ENCODE data around the gene CLCN2.
A peak's percentile ranks its signal among the peaks of the same experiment; 100 is the strongest.

Gene CLCN2

DNA sequence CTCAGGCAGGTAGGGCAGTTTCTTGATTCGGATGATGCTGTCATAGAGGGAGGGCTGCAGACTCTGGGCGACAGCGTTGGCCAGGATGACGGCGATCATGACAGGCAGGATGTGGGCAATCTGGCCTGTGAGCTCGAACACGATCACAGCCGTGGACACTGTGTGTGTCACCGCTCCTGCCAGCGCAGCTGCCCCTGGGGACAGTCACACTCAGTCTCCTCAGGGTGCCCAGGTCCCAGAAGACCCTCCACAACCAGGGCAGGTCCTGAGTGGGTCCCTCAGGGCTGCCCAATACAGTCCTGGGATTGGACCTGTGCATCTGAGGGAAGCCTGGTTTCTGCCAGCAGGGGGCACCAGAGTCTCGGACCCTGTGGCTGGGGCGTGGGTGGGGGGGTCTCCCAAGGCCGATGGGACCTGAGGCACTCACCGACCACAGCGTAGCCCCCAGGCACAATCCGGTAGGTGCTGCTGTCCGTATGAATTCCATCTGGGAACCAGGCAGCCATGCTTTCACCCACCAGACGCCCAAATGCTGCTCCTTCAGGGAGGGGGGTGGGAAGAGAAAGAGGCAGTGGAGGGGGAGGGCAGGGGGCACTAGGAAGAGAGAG lies 7.2 kb downstream of the CLCN2 start:
- TF ChIP-seq, protein P1, sequence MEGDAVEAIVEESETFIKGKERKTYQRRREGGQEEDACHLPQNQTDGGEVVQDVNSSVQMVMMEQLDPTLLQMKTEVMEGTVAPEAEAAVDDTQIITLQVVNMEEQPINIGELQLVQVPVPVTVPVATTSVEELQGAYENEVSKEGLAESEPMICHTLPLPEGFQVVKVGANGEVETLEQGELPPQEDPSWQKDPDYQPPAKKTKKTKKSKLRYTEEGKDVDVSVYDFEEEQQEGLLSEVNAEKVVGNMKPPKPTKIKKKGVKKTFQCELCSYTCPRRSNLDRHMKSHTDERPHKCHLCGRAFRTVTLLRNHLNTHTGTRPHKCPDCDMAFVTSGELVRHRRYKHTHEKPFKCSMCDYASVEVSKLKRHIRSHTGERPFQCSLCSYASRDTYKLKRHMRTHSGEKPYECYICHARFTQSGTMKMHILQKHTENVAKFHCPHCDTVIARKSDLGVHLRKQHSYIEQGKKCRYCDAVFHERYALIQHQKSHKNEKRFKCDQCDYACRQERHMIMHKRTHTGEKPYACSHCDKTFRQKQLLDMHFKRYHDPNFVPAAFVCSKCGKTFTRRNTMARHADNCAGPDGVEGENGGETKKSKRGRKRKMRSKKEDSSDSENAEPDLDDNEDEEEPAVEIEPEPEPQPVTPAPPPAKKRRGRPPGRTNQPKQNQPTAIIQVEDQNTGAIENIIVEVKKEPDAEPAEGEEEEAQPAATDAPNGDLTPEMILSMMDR (IDR thresholded peaks at IDR 0.05; ENCODE audit: insufficient read depth, low read depth, low read length, missing control alignments), result peak; percentile 78
- peak; percentile 51 for DNase-seq (ENCODE audit: low read depth)

DNA sequence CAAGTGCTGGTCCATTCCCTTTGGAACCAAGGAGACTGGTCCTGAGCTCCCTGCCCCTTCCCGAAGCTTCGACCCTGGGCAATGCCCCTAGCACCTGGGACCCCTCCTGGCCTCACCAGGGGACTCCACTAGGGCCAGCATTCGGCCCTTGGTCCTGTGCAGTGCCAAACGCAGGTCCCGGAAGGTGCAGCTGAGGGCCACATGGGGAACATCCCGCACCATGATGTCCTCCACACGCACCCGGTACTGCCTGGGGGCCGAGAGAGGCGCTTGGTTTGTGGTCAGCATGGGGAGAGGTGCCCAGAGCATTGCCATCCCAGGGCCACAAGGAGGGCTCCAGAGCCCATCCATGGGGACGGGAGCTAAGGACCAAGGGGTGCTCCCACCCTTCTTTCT lies 7.9 kb downstream of the CLCN2 start:
- H3K4me3 ChIP-seq (ENCODE audit: low read depth, low read length), result no peak overlapping the region
- TF ChIP-seq, protein P1 (IDR thresholded peaks at IDR 0.05; ENCODE audit: insufficient read depth, low read depth, low read length, missing control alignments), result no peak
- DNase-seq (ENCODE audit: low read depth), result no peak

More for the DNA sequence above, 7.2 kb downstream of the CLCN2 start:
- H3K4me3 ChIP-seq (ENCODE audit: low read depth, low read length), result no peak overlapping the region

DNA sequence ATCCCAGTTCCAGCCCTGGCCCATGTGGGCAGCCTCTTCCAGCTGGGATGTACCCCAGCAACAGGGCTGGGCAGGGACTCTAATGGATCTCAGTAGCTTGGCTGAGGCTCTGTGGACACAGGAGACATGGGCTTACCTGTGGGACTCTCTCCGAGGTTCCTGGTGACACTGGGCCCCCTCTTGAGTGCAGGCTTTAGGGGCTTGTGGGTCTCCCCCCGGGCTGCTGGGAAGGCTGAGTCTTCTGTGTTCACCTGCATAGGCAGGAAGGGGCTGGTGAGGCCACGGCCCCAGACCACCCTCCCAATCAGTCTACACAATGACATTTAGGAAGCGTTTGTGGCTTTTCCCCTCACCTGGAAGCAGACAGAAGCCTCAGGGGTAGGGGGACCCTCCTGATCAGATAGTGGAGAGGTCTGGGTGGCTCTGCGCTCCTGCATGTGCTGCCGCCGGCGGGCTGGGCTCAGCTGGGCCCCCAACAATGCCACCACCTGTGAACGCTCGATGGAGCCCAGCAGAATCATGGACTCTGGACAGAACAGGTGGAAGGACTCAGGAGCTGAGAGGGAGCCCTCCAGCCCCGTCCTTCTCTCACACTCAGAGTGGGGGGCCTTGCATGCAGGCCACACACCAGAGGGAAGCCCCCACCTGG lies 8.4 kb downstream of the CLCN2 start:
- TF ChIP-seq, protein P1 (IDR thresholded peaks at IDR 0.05; ENCODE audit: insufficient read depth, low read depth, low read length, missing control alignments), result no peak
- no peak overlapping the region for H3K4me3 ChIP-seq (ENCODE audit: low read depth, low read length)
- no peak for DNase-seq (ENCODE audit: low read depth)

DNA sequence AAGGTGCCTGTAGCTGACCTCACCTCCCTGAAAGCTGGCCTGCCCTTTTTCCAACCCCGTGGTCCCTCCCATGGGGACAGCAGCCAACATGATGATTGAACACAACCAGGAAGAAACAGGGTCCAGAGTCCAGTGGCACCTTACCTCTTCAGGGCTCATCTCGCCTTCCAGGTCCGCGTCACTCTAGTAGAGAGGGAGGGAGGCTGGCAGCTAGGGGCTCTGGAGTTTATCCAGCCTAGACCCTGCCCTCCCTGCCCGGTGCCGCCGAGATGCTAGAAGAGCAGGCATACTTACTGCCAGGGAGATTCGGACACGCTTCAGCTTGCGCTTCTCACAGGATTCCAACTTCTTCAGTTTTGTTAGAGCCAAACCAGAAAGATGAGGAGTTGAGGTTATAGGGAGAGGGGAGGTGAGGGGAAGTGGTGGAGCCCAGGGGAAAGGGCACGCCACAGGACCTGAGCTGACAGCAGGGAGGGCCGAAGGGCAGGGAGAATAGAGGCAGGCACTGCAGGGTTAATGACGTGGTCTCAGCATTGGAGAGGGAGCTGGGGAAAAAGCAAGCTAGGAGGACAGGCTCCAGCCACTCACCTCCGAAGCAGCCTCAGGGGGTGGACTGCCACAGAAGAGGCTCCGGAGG lies 9.1 kb downstream of the CLCN2 start:
- TF ChIP-seq, protein P1 (IDR thresholded peaks at IDR 0.05; ENCODE audit: insufficient read depth, low read depth, low read length, missing control alignments), result no peak
- H3K4me3 ChIP-seq (ENCODE audit: low read depth, low read length), result no peak overlapping the region
- no peak for DNase-seq (ENCODE audit: low read depth)

DNA sequence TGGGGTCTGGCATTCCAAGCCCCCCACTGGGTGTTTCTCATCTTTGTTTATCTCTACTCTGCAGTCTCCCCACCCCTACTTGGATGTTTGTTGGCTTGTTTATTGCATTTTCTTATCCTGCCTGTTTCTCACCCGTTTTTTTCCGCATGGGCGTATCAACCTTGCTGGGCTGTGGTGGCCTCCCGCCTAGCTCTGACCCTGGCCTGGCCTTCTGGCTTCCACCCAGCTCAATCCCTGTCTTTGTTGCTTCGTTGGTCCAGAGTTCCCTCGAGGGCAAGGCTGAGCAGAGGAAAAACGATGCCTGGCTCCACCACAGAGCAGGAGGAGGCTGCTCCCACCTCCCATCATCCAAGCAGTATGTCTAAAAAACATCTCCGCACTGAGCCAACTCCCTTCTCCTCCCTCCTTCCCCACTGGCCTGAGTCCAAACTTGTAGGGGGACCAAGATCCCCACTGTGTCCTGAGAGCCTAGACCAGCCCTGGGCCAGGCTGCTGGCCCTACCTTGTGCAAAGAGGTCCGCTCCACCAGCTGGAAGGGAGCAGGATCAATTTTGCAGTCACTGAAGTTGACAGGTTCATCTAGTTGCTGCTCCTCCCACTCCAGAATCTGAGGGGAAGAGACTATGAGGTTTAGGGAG lies 9.8 kb downstream of the CLCN2 start:
- no peak overlapping the region for H3K4me3 ChIP-seq (ENCODE audit: low read depth, low read length)
- no peak for DNase-seq (ENCODE audit: low read depth)
- TF ChIP-seq, protein P1 (IDR thresholded peaks at IDR 0.05; ENCODE audit: insufficient read depth, low read depth, low read length, missing control alignments), result no peak

DNA sequence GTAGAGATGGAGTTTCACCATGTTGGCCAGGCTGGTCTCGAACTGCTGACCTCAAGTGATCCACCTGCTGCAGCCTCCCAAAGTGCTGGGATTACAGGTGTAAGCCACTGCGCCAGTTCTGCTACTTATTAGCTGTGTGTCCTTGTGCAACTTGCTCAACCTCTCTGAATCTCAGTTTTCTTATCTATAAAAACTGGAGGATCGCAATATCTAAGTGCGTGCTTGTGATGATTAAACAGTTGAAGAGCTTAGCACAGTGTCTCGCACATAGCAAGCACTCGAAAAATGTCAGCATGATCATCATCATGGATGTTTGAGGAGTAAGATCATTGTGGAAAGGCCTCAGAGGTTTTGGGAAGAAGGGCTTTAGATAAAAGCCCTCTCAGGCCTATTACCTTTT lies 10.8 kb downstream of the CLCN2 start:
- no peak overlapping the region for H3K4me3 ChIP-seq (ENCODE audit: low read depth, low read length)
- TF ChIP-seq, protein P1 (IDR thresholded peaks at IDR 0.05; ENCODE audit: insufficient read depth, low read depth, low read length, missing control alignments), result no peak
- no peak for DNase-seq (ENCODE audit: low read depth)

Data from GM12865 (cell line).